ENCODE results near the gene BAIAP2. TPM values are rescaled to one million over a fixed set of nuclear protein-coding genes. Genes with fewer than 3 reads are reported as not detected.

Gene BAIAP2
- total RNA-seq, 1 donor from 2014 or later, result 48.9 TPM

- no peak overlapping the region for H3K4me3 Mint-ChIP-seq
- H3K27ac Mint-ChIP-seq, result no peak overlapping the region
- H3K27me3 Mint-ChIP-seq (ENCODE audit: low read depth), result peaks cover 14% of the 10 kb centered on the region
- DNase-seq (ENCODE audit: low spot score in 2 of 2, unreplicated experiment in 2 of 2), result no peak
- H3K9me3 Mint-ChIP-seq, result no peaks in the 10 kb centered on the region
- H3K36me3 Mint-ChIP-seq, result no peaks in the 10 kb centered on the region
- no peak for TF ChIP-seq CTCF (IDR thresholded peaks at IDR 0.05; ENCODE audit: unreplicated experiment)
- H3K4me1 Mint-ChIP-seq, result no peaks in the 10 kb centered on the region
Measured at GRCh38 chr17:81154961-81155360, 120.0 kb downstream of the BAIAP2 start.

GRCh38 chr17:81156866-81157805 lies 122.2 kb downstream of the BAIAP2 start:
- TF ChIP-seq CTCF (IDR thresholded peaks at IDR 0.05; ENCODE audit: unreplicated experiment), result no peak
- DNase-seq (ENCODE audit: low spot score in 2 of 2, unreplicated experiment in 2 of 2), result peak in 1 of 2 experiments; percentile 17
- no peaks in the 10 kb centered on the region for H3K36me3 Mint-ChIP-seq
- no peak overlapping the region for H3K27ac Mint-ChIP-seq
- peaks cover 7% of the 10 kb centered on the region for H3K27me3 Mint-ChIP-seq (ENCODE audit: low read depth)
- H3K9me3 Mint-ChIP-seq, result no peaks in the 10 kb centered on the region
- H3K4me1 Mint-ChIP-seq, result no peaks in the 10 kb centered on the region
- H3K4me3 Mint-ChIP-seq, result no peak overlapping the region

DNA sequence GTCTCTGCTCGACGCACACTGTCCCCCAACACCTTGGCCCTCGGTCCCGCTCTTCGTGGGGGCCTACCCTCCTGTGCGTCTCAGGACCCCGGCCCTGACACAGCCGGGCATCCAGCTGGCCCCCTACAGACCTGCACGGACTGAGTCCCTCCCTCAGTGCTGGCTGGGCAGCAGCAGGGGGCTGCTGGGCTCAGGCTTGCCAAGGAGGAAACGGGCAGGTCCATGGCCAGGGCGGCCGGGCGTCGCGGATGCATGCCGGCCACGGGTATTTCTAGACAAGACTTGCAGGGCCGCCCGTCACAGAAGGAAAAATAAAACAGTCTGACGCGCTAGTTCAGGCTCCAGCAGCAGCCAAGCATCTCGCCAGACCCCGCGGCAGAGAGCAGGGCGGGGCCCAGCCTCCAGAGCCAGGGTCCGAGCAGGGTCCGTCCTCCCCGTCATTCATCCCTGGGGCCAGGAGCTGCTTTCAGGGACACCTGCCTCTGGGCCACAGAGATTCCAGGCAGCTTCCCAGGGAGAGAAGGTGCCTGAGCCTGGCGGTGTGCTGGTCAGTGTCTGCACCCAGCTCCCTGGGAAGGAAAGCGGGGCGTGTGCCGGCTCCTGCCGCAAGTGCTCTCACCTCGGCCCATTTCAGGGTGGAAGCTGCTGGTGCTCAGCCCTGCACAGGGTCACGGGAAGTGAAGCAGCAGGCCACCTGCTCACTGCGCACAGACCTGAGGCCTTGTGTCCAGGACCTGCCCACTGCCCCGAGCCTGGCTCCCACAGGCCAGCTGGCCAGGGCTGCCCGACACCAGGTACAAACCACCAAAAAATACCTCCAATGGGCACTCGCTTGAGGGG lies 123.1 kb downstream of the BAIAP2 start:
- no peak overlapping the region for H3K27ac Mint-ChIP-seq
- H3K9me3 Mint-ChIP-seq, result no peaks in the 10 kb centered on the region
- no peak overlapping the region for H3K4me3 Mint-ChIP-seq
- DNase-seq (ENCODE audit: low spot score in 2 of 2, unreplicated experiment in 2 of 2), result no peak
- H3K4me1 Mint-ChIP-seq, result no peaks in the 10 kb centered on the region
- no peak for TF ChIP-seq CTCF (IDR thresholded peaks at IDR 0.05; ENCODE audit: unreplicated experiment)
- H3K27me3 Mint-ChIP-seq (ENCODE audit: low read depth), result peaks cover 7% of the 10 kb centered on the region
- no peaks in the 10 kb centered on the region for H3K36me3 Mint-ChIP-seq

DNA sequence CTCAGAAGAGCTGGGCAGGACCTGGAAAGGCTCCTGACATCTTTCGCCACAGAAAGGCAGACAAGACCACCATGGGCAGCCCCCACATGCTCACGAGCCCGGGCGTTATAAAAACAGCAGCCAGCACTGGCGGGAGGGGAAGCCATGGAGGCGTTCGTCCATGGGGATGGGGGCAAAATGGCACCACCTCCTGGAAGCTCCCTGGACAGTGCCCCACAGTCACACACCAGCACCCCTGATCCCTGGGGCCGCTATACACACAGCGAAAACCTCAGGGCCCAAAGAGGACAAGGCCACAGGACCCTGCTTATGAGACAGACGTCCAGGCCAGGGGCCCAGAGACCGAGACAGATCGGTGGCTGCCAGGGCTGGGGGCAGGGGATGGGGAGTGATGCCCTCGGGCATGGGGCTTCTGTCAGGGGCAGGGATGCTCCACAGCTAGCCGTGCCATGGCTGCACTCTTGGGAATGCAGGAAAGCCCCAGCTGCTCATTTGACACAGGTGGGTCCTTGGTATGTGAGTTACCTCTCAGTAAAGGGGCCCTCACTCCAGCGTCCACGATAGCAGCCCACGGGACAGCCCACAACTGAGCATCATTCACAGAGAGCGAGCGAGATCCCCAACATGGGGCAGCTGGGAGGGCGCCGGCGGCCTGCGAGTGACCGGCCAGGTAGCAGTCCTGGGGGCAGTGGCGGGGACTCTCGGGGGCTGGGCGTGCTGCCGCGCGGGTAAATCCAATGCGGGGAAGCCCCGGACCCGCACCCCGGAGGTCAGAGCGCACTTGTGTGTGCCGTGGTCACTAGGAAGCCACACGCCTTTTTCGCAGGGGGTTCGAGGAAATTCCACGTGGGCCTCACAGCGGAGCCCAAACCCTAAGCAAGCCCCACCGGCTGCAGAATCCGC lies 124.0 kb downstream of the BAIAP2 start:
- no peak for TF ChIP-seq CTCF (IDR thresholded peaks at IDR 0.05; ENCODE audit: unreplicated experiment)
- H3K27ac Mint-ChIP-seq, result no peak overlapping the region
- peak in 1 of 2 experiments; percentile 17 for DNase-seq (ENCODE audit: low spot score in 2 of 2, unreplicated experiment in 2 of 2)
- no peaks in the 10 kb centered on the region for H3K4me1 Mint-ChIP-seq
- no peaks in the 10 kb centered on the region for H3K36me3 Mint-ChIP-seq
- peaks cover 4% of the 10 kb centered on the region for H3K27me3 Mint-ChIP-seq (ENCODE audit: low read depth)
- no peak overlapping the region for H3K4me3 Mint-ChIP-seq
- no peaks in the 10 kb centered on the region for H3K9me3 Mint-ChIP-seq
